CD4-positive, alpha-beta T cell treated with Interleukin-4 for 4 hours (primary cell): Measurements from ENCODE around the gene SRPK2.
"Not testable (repeated sequence)": the region's sequence is repeated elsewhere in the genome, so short reads cannot be mapped to it uniquely, and the experiment has no call there.

Source experiments
- DNase-seq: peaks from one replicate; pipeline ENCODE4 v3.0.0-alpha.2; 2020

Gene SRPK2

GRCh38 chr7:105388356-105389087 is at the start of gene SRPK2:
Gene SRPK2, minus strand, starts transcription at chr7:105388921.
- DNase-seq, result peak; percentile 65

GRCh38 chr7:105438254-105438653 is 49.5 kb upstream of the SRPK2 start:
- no peak for DNase-seq

- DNase-seq, result not testable (repeated sequence)
These were observed 48.6 kb upstream of the SRPK2 start for GRCh38 chr7:105437356-105437755.

GRCh38 chr7:105429746-105430612 is 41.3 kb upstream of the SRPK2 start:
- peak; percentile 57 for DNase-seq

GRCh38 chr7:105426606-105427146 is 38.0 kb upstream of the SRPK2 start:
- DNase-seq, result no peak

- no peak for DNase-seq
These were observed 35.3 kb upstream of the SRPK2 start for GRCh38 chr7:105423987-105424386.

- no peak for DNase-seq
These were observed 25.2 kb upstream of the SRPK2 start for GRCh38 chr7:105413887-105414437.

- not testable (repeated sequence) for DNase-seq
These were observed 22.1 kb upstream of the SRPK2 start for GRCh38 chr7:105410774-105411173.

- DNase-seq, result not testable (repeated sequence)
These were observed 21.1 kb upstream of the SRPK2 start for GRCh38 chr7:105409775-105410174.

- DNase-seq, result no peak
These were observed 20.2 kb upstream of the SRPK2 start for GRCh38 chr7:105408791-105409410.

- no peak for DNase-seq
These were observed 14.4 kb upstream of the SRPK2 start for GRCh38 chr7:105403128-105403527.

GRCh38 chr7:105402221-105403095 is 13.7 kb upstream of the SRPK2 start:
- DNase-seq, result no peak

- DNase-seq, result no peak
These were observed 10.5 kb upstream of the SRPK2 start for GRCh38 chr7:105399043-105399725.

- no peak for DNase-seq
These were observed 7.8 kb upstream of the SRPK2 start for GRCh38 chr7:105396566-105396965.

GRCh38 chr7:105391429-105391828 is 2.7 kb upstream of the SRPK2 start:
- no peak for DNase-seq

- DNase-seq, result no peak
These were observed 1.2 kb upstream of the SRPK2 start for GRCh38 chr7:105389889-105390288.

GRCh38 chr7:105389088-105389650 is 448 bp upstream of the SRPK2 start:
- no peak for DNase-seq

- peak; percentile 41 for DNase-seq
These were observed 989 bp downstream of the SRPK2 start for GRCh38 chr7:105387508-105388355.

GRCh38 chr7:105377903-105378302 is 10.8 kb downstream of the SRPK2 start:
- no peak for DNase-seq
